ENCODE data around the gene CCL1. TPM values are rescaled to one million over a fixed set of nuclear protein-coding genes. Genes with fewer than 3 reads are reported as not detected.

CCL1 gene
- total and polyA plus RNA-seq, 10 of the 15 experiments (the other 5 are each of a cell fraction or from before 2014, with no cell fraction given), result 0.14 to 1.8 (median 0.40) TPM; not detected in 3

GRCh38 chr17:34389126-34389750 is 26.2 kb upstream of the CCL1 start:
- intact Hi-C loops (cut with micrococcal nuclease; ENCODE audit: unreplicated experiment), result no loop called here
- Histone ChIP-seq H3K79me2 (ENCODE audit: control insufficient read depth, insufficient read depth, low read length) (no peaks in the 10 kb centered on the region), H2AFZ (ENCODE audit: control insufficient read depth, low read depth, low read length) (no peak overlapping the region), H3K27me3 (replicated peaks in 1 of 2; ENCODE audit: control insufficient read depth in 2 of 2, insufficient read depth in 2 of 2, low read length in 1 of 2) (no peaks in the 10 kb centered on the region), H3K4me3 (no peak overlapping the region), H4K20me1 (ENCODE audit: control insufficient read depth, insufficient read depth) (no peaks in the 10 kb centered on the region; the same call in 1 of the 2 replicates), H3K27ac (ENCODE audit: control insufficient read depth, insufficient read depth) (no peak overlapping the region), H3K36me3 (ENCODE audit: control insufficient read depth in 2 of 2, insufficient read depth in 2 of 2, low read length in 1 of 2) (no peaks in the 10 kb centered on the region), H3K4me2 (ENCODE audit: control insufficient read depth, insufficient read depth) (no peak overlapping the region), H3K9me3 (replicated peaks; ENCODE audit: control insufficient read depth, insufficient read depth, low read length) (no peaks in the 10 kb centered on the region), H3K9ac (ENCODE audit: control insufficient read depth, insufficient read depth, low read length) (no peak overlapping the region), H3K4me1 (ENCODE audit: control insufficient read depth, insufficient read depth, low read length) (peaks cover 7% of the 10 kb centered on the region; the same call in 1 of the 2 replicates)
- in situ Hi-C loops (cut with MboI), result no loop called here
- POLR2A ChIA-PET, result no interaction called here
- no peak for DNase-seq (ENCODE audit: low read depth, low spot score)
- CTCF ChIA-PET, result interaction anchor here (0.9 to 4.8 kb wide), 3 partner anchors 15 to 31 kb away, joined by 3 to 31 read pairs (median 3); partner anchors contain the start of gene CCL1
- ATAC-seq, result peak; percentile 46
- 22% methylated on average over 6 of the region's 6 CpGs for WGBS (ENCODE audit: insufficient coverage, insufficient replicate concordance, low lambda C conversion rate, missing lambda C conversion rate)
- no TSS peak for BruUV-seq (replicated peaks)
- SMC1A ChIA-PET (ENCODE audit: uncharacterized antibody, unreplicated experiment), result interaction anchor here (0.9 to 3.3 kb wide), 2 partner anchors 28 to 38 kb away, joined by 4 to 11 read pairs; no protein-coding TSS in a partner anchor
- TF ChIP-seq BMI1 (IDR thresholded peaks at IDR 0.05; ENCODE audit: borderline replicate concordance) (no peak), SKIL (IDR thresholded peaks at IDR 0.05; ENCODE audit: low read depth, poor library complexity, severe bottlenecking) (no peak), MAX (IDR thresholded peaks at IDR 0.05; ENCODE audit: low read depth, low read length) (no peak), SUZ12 (IDR thresholded peaks at IDR 0.05; ENCODE audit: unreplicated experiment) (no peak), E2F4 (IDR thresholded peaks at IDR 0.05; ENCODE audit: low read depth, low read length) (no peak), RBBP5 (conservative IDR thresholded peaks at IDR 0.05) (no peak), CHD2 (IDR thresholded peaks at IDR 0.05; ENCODE audit: borderline replicate concordance, low read depth, low read length) (no peak), TAF1 (IDR thresholded peaks at IDR 0.05; ENCODE audit: borderline replicate concordance, low read depth, low read length) (no peak), TCF3 (IDR thresholded peaks at IDR 0.05; ENCODE audit: borderline replicate concordance, insufficient read depth, low read depth, low read length) (no peak), FOXK2 (IDR thresholded peaks at IDR 0.05) (no peak), RAD51 (IDR thresholded peaks at IDR 0.05) (no peak), USF2 (IDR thresholded peaks at IDR 0.05; ENCODE audit: borderline replicate concordance, low read depth, low read length) (no peak), SMAD5 (IDR thresholded peaks at IDR 0.05; ENCODE audit: low read depth) (no peak), ETV6 (conservative IDR thresholded peaks at IDR 0.05 in 1 of 2, IDR thresholded peaks at IDR 0.05 in 1 of 2; ENCODE audit: borderline replicate concordance in 1 of 2, low read depth in 1 of 2) (no peak), NFYB (IDR thresholded peaks at IDR 0.05; ENCODE audit: insufficient read depth, low read depth, low read length) (no peak), ZNF207 (IDR thresholded peaks at IDR 0.05; ENCODE audit: borderline replicate concordance) (no peak), BHLHE40 (IDR thresholded peaks at IDR 0.05; ENCODE audit: borderline replicate concordance in 1 of 2, low read depth in 2 of 2, low read length in 1 of 2) (no peak), RAD21 (IDR thresholded peaks at IDR 0.05; ENCODE audit: insufficient read depth, low read depth, low read length) (no peak), YBX1 (IDR thresholded peaks at IDR 0.05) (no peak)
- RAD21 ChIA-PET (ENCODE audit: unreplicated experiment), result no interaction called here
- FAIRE-seq, result no peak

All from GM12878 (cell line).